OCI-LY3 (cell line): Measurements from ENCODE around the gene JAZF1.

Experiments
- H2AFZ ChIP-seq: fragments of 200-600, 300-600 bp; shearing (Covaris generic); 2 replicates; pipeline ENCODE4 v1.6.0; 2014; ENCODE audit warnings: antibody characterized with exemption, low read depth, low read length
- H3K27ac ChIP-seq: fragments of 200-600, 300-600 bp; sonication (generic); 2 replicates; pipeline ENCODE4 v1.5.1; 2014; ENCODE audit warnings: mild to moderate bottlenecking, low read length, moderate library complexity, mixed read lengths
- H3K27me3 ChIP-seq: fragments of 200-600, 300-600 bp; sonication (generic); 2 replicates; pipeline ENCODE4 v1.6.1; 2014; ENCODE audit warnings: low read depth, low read length, mixed read lengths
- H3K36me3 ChIP-seq: fragments of 200-600, 300-600 bp; sonication (generic); replicated peaks from 2 replicates; pipeline ENCODE3; 2014; ENCODE audit warnings: low read depth, low read length, mixed read lengths
- H3K4me1 ChIP-seq: fragments of 300-600, 200-600 bp; sonication (generic); 2 replicates; pipeline ENCODE4 v1.6.1; 2014; ENCODE audit warnings: low read length, mixed read lengths
- H3K4me2 ChIP-seq: fragments of 200-600, 300-600 bp; sonication (generic); 2 replicates; pipeline ENCODE4 v1.6.1; 2014; ENCODE audit warnings: low read length, mixed read lengths
- H3K4me3 ChIP-seq: fragments of 300-600, 200-600 bp; sonication (generic); 2 replicates; pipeline ENCODE4 v1.5.1; 2014; ENCODE audit warnings: antibody characterized with exemption, mild to moderate bottlenecking, low read length, moderate library complexity
- H3K79me2 ChIP-seq: fragments of 300-600, 200-600 bp; shearing (Covaris generic); 2 replicates; pipeline ENCODE4 v1.6.1; 2014; ENCODE audit warnings: mild to moderate bottlenecking, low read length, mixed read lengths
- H3K9ac ChIP-seq: fragments of 300-600, 200-600 bp; shearing (Covaris generic); 2 replicates; pipeline ENCODE4 v1.6.0; 2014; ENCODE audit warnings: mild to moderate bottlenecking, low read length, moderate library complexity
- H3K9me3 ChIP-seq: fragments of 200-600, 300-600 bp; shearing (Covaris generic); 2 replicates; pipeline ENCODE4 v1.6.1; 2014; ENCODE audit warnings: low read length, mixed read lengths; ENCODE audit not compliant: insufficient read depth
- H4K20me1 ChIP-seq: fragments of 200-600, 300-600 bp; sonication (generic); 2 replicates; pipeline ENCODE4 v1.6.1; 2016; ENCODE audit warnings: low read length, mixed read lengths; ENCODE audit not compliant: insufficient read depth
- EZH2phosphoT487 ChIP-seq: fragments of 200-600 bp; shearing (Covaris generic); IDR thresholded peaks from 2 replicates; pipeline ENCODE4 v1.6.1; 2018; ENCODE audit warnings: antibody characterized with exemption, mixed run types, low read depth
- TF ChIP-seq, protein P1 (sequence below): fragments of 200-600, 300-600 bp; sonication (generic); IDR thresholded peaks from 2 replicates; pipeline ENCODE4 v1.5.1; 2014; ENCODE audit warnings: antibody characterized with exemption, low read length, low read depth

Gene JAZF1

GRCh38 chr7:28067171-28067570 lies 113.4 kb downstream of the JAZF1 start:
- no peak overlapping the region for H2AFZ ChIP-seq
- no peaks in the 10 kb centered on the region for H3K9me3 ChIP-seq
- no peak overlapping the region for H3K4me3 ChIP-seq
- H3K27me3 ChIP-seq = no peaks in the 10 kb centered on the region
- no peak overlapping the region for H3K9ac ChIP-seq
- H4K20me1 ChIP-seq = peaks cover 20% of the 10 kb centered on the region
- no peak overlapping the region for H3K4me2 ChIP-seq
- peaks cover 5% of the 10 kb centered on the region for H3K4me1 ChIP-seq
- no peaks in the 10 kb centered on the region for H3K79me2 ChIP-seq
- TF ChIP-seq, protein P1, sequence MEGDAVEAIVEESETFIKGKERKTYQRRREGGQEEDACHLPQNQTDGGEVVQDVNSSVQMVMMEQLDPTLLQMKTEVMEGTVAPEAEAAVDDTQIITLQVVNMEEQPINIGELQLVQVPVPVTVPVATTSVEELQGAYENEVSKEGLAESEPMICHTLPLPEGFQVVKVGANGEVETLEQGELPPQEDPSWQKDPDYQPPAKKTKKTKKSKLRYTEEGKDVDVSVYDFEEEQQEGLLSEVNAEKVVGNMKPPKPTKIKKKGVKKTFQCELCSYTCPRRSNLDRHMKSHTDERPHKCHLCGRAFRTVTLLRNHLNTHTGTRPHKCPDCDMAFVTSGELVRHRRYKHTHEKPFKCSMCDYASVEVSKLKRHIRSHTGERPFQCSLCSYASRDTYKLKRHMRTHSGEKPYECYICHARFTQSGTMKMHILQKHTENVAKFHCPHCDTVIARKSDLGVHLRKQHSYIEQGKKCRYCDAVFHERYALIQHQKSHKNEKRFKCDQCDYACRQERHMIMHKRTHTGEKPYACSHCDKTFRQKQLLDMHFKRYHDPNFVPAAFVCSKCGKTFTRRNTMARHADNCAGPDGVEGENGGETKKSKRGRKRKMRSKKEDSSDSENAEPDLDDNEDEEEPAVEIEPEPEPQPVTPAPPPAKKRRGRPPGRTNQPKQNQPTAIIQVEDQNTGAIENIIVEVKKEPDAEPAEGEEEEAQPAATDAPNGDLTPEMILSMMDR = no peak
- no peak for TF ChIP-seq EZH2phosphoT487
- no peaks in the 10 kb centered on the region for H3K36me3 ChIP-seq
- H3K27ac ChIP-seq = no peak overlapping the region

DNA sequence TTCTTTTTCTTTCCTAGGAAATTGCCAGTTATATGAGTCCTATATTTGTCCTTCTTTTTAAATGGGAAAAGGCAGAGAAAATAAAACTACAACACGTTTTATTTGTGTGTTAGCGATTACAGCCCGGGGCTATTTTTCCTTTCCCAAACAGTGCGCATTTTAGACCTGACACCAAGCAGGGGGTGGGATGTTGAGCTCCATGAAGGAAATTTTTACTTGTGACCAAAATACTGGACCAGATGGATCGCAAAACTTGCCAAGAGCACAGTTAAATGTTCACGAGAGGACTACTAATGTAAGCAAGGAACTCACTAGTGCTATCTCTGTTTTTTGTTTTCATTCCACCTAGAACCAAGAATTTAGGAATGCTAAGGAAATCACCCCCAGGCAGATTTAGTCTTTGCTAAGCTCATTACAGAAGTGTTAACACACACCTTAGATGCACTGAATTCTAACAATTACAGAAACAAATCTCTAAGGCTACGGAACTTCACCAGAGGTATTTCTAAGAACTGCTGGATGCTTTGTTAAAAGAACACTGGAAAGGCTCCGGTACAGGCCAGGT lies 114.8 kb downstream of the JAZF1 start:
- Histone ChIP-seq H3K27ac (no peak overlapping the region), H3K36me3 (no peaks in the 10 kb centered on the region), H3K4me3 (no peak overlapping the region), H3K9me3 (no peaks in the 10 kb centered on the region), H3K79me2 (no peaks in the 10 kb centered on the region), H3K27me3 (no peaks in the 10 kb centered on the region), H3K4me1 (peaks cover 13% of the 10 kb centered on the region), H3K9ac (no peak overlapping the region), H3K4me2 (no peak overlapping the region), H2AFZ (no peak overlapping the region), H4K20me1 (peaks cover 20% of the 10 kb centered on the region)
- no peak for TF ChIP-seq EZH2phosphoT487
- TF ChIP-seq, protein P1 = no peak

GRCh38 chr7:28065308-28065707 lies 115.3 kb downstream of the JAZF1 start:
- TF ChIP-seq, protein P1 = no peak
- no peak for TF ChIP-seq EZH2phosphoT487
- Histone ChIP-seq H3K4me2 (no peak overlapping the region), H3K4me1 (peaks cover 13% of the 10 kb centered on the region), H3K36me3 (no peaks in the 10 kb centered on the region), H3K4me3 (no peak overlapping the region), H3K27me3 (no peaks in the 10 kb centered on the region), H3K9me3 (no peaks in the 10 kb centered on the region), H3K9ac (no peak overlapping the region), H3K27ac (no peak overlapping the region), H2AFZ (no peak overlapping the region), H3K79me2 (no peaks in the 10 kb centered on the region), H4K20me1 (peaks cover 15% of the 10 kb centered on the region)

DNA sequence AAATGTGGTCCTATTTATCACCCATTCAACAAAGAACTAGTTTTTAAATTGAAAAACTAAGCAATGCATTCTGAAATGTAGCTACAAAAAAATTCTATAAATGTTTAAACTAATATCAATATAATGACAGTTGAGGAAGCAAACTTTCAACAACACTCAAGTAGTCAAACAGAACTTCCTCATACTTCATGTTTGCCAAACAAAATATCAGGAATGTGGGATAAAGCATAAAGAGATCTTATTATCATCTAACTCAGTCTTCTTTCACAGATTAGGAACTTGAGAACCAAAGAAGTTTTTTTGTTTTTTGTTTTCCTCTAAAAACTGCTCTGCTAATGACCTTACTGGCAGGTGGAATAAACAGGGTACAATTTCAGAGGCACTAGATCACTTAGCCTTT lies 116.2 kb downstream of the JAZF1 start:
- Histone ChIP-seq H3K79me2 (no peaks in the 10 kb centered on the region), H3K27ac (no peak overlapping the region), H3K27me3 (no peaks in the 10 kb centered on the region)

More for the DNA sequence above, 116.2 kb downstream of the JAZF1 start:
- Histone ChIP-seq H3K9ac (no peak overlapping the region), H3K36me3 (no peaks in the 10 kb centered on the region), H3K4me3 (no peak overlapping the region), H3K9me3 (no peaks in the 10 kb centered on the region; the same call in 1 of the 2 replicates), H4K20me1 (peaks cover 15% of the 10 kb centered on the region), H3K4me1 (peaks cover 13% of the 10 kb centered on the region), H3K4me2 (no peak overlapping the region), H2AFZ (no peak overlapping the region)
- TF ChIP-seq EZH2phosphoT487 = no peak
- TF ChIP-seq, protein P1 = no peak
